Activated CD4-positive, alpha-beta T cell treated with anti-CD3 and anti-CD28 coated beads for 24 hours (primary cell): ENCODE data around the gene TRANK1.
A peak's percentile ranks its signal among the peaks of the same experiment; 100 is the strongest.
"Not testable (repeated sequence)": the region's sequence is repeated elsewhere in the genome, so short reads cannot be mapped to it uniquely, and the experiment has no call there.

Experiments
- DNase-seq, 2 donors: peaks; one replicate each; pipeline ENCODE4 v3.0.0-alpha.2; 2020; ENCODE audit warnings: low read depth in 2 of 2

Gene TRANK1

GRCh38 chr3:36957063-36957462 lies 12.2 kb upstream of the TRANK1 start:
- DNase-seq: no peak

- DNase-seq: no peak
Observed at GRCh38 chr3:36956155-36956554, 11.3 kb upstream of the TRANK1 start.

GRCh38 chr3:36954452-36955134 lies 9.7 kb upstream of the TRANK1 start:
- DNase-seq: no peak

- not testable (repeated sequence) for DNase-seq
Observed at GRCh38 chr3:36947814-36948213, 3.0 kb upstream of the TRANK1 start.

- DNase-seq: no peak
Observed at GRCh38 chr3:36945333-36945980, 603 bp upstream of the TRANK1 start.

GRCh38 chr3:36944012-36944640 lies 728 bp downstream of the TRANK1 start:
- DNase-seq: peak; percentile 7 to 22

- DNase-seq: no peak
Observed at GRCh38 chr3:36943601-36944000, 1.3 kb downstream of the TRANK1 start.

- DNase-seq: no peak
Observed at GRCh38 chr3:36942638-36943248, 2.1 kb downstream of the TRANK1 start.

- no peak for DNase-seq
Observed at GRCh38 chr3:36941658-36942057, 3.2 kb downstream of the TRANK1 start.

- DNase-seq: no peak
Observed at GRCh38 chr3:36941162-36941561, 3.7 kb downstream of the TRANK1 start.

- DNase-seq: no peak
Observed at GRCh38 chr3:36937492-36937891, 7.4 kb downstream of the TRANK1 start.

- no peak for DNase-seq
Observed at GRCh38 chr3:36933540-36934296, 11.1 kb downstream of the TRANK1 start.

GRCh38 chr3:36931424-36931823 lies 13.4 kb downstream of the TRANK1 start:
- DNase-seq: not testable (repeated sequence)

- DNase-seq: no peak
Observed at GRCh38 chr3:36928220-36928619, 16.6 kb downstream of the TRANK1 start.

- no peak for DNase-seq
Observed at GRCh38 chr3:36926292-36926897, 18.5 kb downstream of the TRANK1 start.

GRCh38 chr3:36924744-36925521 lies 19.9 kb downstream of the TRANK1 start:
- DNase-seq: no peak

- DNase-seq: no peak
Observed at GRCh38 chr3:36923981-36924743, 20.7 kb downstream of the TRANK1 start.

GRCh38 chr3:36923523-36923943 lies 21.3 kb downstream of the TRANK1 start:
- no peak for DNase-seq

GRCh38 chr3:36920884-36921567 lies 23.8 kb downstream of the TRANK1 start:
- DNase-seq: no peak
